ENCODE data around the gene ELP6.
"Not testable (repeated sequence)": the region's sequence is repeated elsewhere in the genome, so short reads cannot be mapped to it uniquely, and the experiment has no call there.

ELP6 gene

GRCh38 chr3:47480267-47480666, 33.2 kb downstream of the ELP6 start:
- not testable (repeated sequence) for H3K14ac ChIP-seq (ENCODE audit: low read length in 2 of 2); DNase-seq; H3K4me3 ChIP-seq (ENCODE audit: insufficient read depth in 1 of 2, low read depth in 1 of 2, low read length in 2 of 2); H2AFZ ChIP-seq (ENCODE audit: low read depth, low read length); H4K8ac ChIP-seq (ENCODE audit: low read length); H3K27ac ChIP-seq (ENCODE audit: low read length, poor library complexity, severe bottlenecking); H3K27me3 ChIP-seq (ENCODE audit: control insufficient read depth in 1 of 2, insufficient read depth in 1 of 2, low read length in 2 of 2); H3K36me3 ChIP-seq (ENCODE audit: control insufficient read depth in 1 of 2, insufficient read depth in 2 of 2, low read depth in 1 of 2, low read length in 2 of 2); H2BK5ac ChIP-seq (ENCODE audit: low read depth, low read length, poor library complexity, severe bottlenecking); H2BK12ac ChIP-seq (ENCODE audit: low read length in 2 of 2); H3K79me1 ChIP-seq (replicated peaks; ENCODE audit: low read length, poor library complexity, severe bottlenecking); H3K23ac ChIP-seq (ENCODE audit: low read length in 2 of 2); H3K9ac ChIP-seq (ENCODE audit: low read length); H3K9me3 ChIP-seq (ENCODE audit: control insufficient read depth, low read length); H3K4me1 ChIP-seq (ENCODE audit: control insufficient read depth, insufficient read depth, low read depth, low read length); H2AK5ac ChIP-seq (ENCODE audit: low read length, severe bottlenecking); H4K91ac ChIP-seq (ENCODE audit: low read length); H2BK15ac ChIP-seq (ENCODE audit: low read depth, poor library complexity, severe bottlenecking); H3K18ac ChIP-seq (ENCODE audit: low read depth in 1 of 2, low read length in 2 of 2); H3K4ac ChIP-seq (ENCODE audit: low read depth in 1 of 2, low read length in 2 of 2); H2BK120ac ChIP-seq (ENCODE audit: low read depth, low read length); H3K4me2 ChIP-seq (ENCODE audit: low read length, poor library complexity, severe bottlenecking)
- 97% methylated on average over 6 of the region's 6 CpGs for WGBS

- Histone ChIP-seq H2BK5ac (ENCODE audit: low read depth, low read length, poor library complexity, severe bottlenecking) (no peak overlapping the region), H4K91ac (ENCODE audit: low read length) (no peak overlapping the region), H3K9me3 (ENCODE audit: control insufficient read depth, low read length) (no peaks in the 10 kb centered on the region), H2AK5ac (ENCODE audit: low read length, severe bottlenecking) (no peak overlapping the region), H3K18ac (ENCODE audit: low read depth in 1 of 2, low read length in 2 of 2) (no peak overlapping the region), H3K23ac (ENCODE audit: low read length in 2 of 2) (no peak overlapping the region), H3K4me2 (ENCODE audit: low read length, poor library complexity, severe bottlenecking) (no peak overlapping the region), H2BK120ac (ENCODE audit: low read depth, low read length) (no peak overlapping the region), H3K27ac (ENCODE audit: low read length, poor library complexity, severe bottlenecking) (no peak overlapping the region), H2BK12ac (ENCODE audit: low read length in 2 of 2) (no peak overlapping the region), H3K79me1 (replicated peaks; ENCODE audit: low read length, poor library complexity, severe bottlenecking) (peaks cover 5% of the 10 kb centered on the region), H2BK15ac (ENCODE audit: low read depth, poor library complexity, severe bottlenecking) (no peak overlapping the region), H3K4ac (ENCODE audit: low read depth in 1 of 2, low read length in 2 of 2) (no peak overlapping the region), H3K9ac (ENCODE audit: low read length) (no peak overlapping the region), H3K4me1 (ENCODE audit: control insufficient read depth, insufficient read depth, low read depth, low read length) (peaks cover 5% of the 10 kb centered on the region), H3K27me3 (ENCODE audit: control insufficient read depth in 1 of 2, insufficient read depth in 1 of 2, low read length in 2 of 2) (no peaks in the 10 kb centered on the region), H3K36me3 (ENCODE audit: control insufficient read depth in 1 of 2, insufficient read depth in 2 of 2, low read depth in 1 of 2, low read length in 2 of 2) (peaks cover 0 to 2% of the 10 kb centered on the region in 2 experiments), H3K14ac (ENCODE audit: low read length in 2 of 2) (no peak overlapping the region), H4K8ac (ENCODE audit: low read length) (no peak overlapping the region), H3K4me3 (ENCODE audit: insufficient read depth in 1 of 2, low read depth in 1 of 2, low read length in 2 of 2) (no peak overlapping the region), H2AFZ (ENCODE audit: low read depth, low read length) (no peak overlapping the region)
- DNase-seq, result no peak
- 100% methylated on average over 1 of the region's 2 CpGs for WGBS
These were observed 33.7 kb downstream of the ELP6 start for GRCh38 chr3:47479826-47480160.

GRCh38 chr3:47478022-47478421, 35.5 kb downstream of the ELP6 start:
- Histone ChIP-seq H2AFZ (ENCODE audit: low read depth, low read length) (no peak overlapping the region), H2BK12ac (ENCODE audit: low read length in 2 of 2) (no peak overlapping the region), H3K18ac (ENCODE audit: low read depth in 1 of 2, low read length in 2 of 2) (no peak overlapping the region), H4K8ac (ENCODE audit: low read length) (no peak overlapping the region), H2BK5ac (ENCODE audit: low read depth, low read length, poor library complexity, severe bottlenecking) (no peak overlapping the region), H3K36me3 (ENCODE audit: control insufficient read depth in 1 of 2, insufficient read depth in 2 of 2, low read depth in 1 of 2, low read length in 2 of 2) (peaks cover 0 to 2% of the 10 kb centered on the region in 2 experiments), H3K27me3 (ENCODE audit: control insufficient read depth in 1 of 2, insufficient read depth in 1 of 2, low read length in 2 of 2) (no peaks in the 10 kb centered on the region), H3K14ac (ENCODE audit: low read length in 2 of 2) (no peak overlapping the region), H2BK15ac (ENCODE audit: low read depth, poor library complexity, severe bottlenecking) (no peak overlapping the region), H3K23ac (ENCODE audit: low read length in 2 of 2) (no peak overlapping the region), H3K4ac (ENCODE audit: low read depth in 1 of 2, low read length in 2 of 2) (no peak overlapping the region), H2AK5ac (ENCODE audit: low read length, severe bottlenecking) (no peak overlapping the region), H2BK120ac (ENCODE audit: low read depth, low read length) (no peak overlapping the region), H3K4me2 (ENCODE audit: low read length, poor library complexity, severe bottlenecking) (no peak overlapping the region), H3K79me1 (replicated peaks; ENCODE audit: low read length, poor library complexity, severe bottlenecking) (peaks cover 5% of the 10 kb centered on the region), H4K91ac (ENCODE audit: low read length) (no peak overlapping the region), H3K9ac (ENCODE audit: low read length) (no peak overlapping the region), H3K4me3 (ENCODE audit: insufficient read depth in 1 of 2, low read depth in 1 of 2, low read length in 2 of 2) (no peak overlapping the region), H3K4me1 (ENCODE audit: control insufficient read depth, insufficient read depth, low read depth, low read length) (peaks cover 9% of the 10 kb centered on the region), H3K9me3 (ENCODE audit: control insufficient read depth, low read length) (no peaks in the 10 kb centered on the region), H3K27ac (ENCODE audit: low read length, poor library complexity, severe bottlenecking) (no peak overlapping the region)
- DNase-seq, result no peak

GRCh38 chr3:47476644-47477199, 36.8 kb downstream of the ELP6 start:
- Histone ChIP-seq H4K91ac (ENCODE audit: low read length) (no peak overlapping the region), H2BK120ac (ENCODE audit: low read depth, low read length) (no peak overlapping the region), H2AFZ (ENCODE audit: low read depth, low read length) (no peak overlapping the region), H3K27ac (ENCODE audit: low read length, poor library complexity, severe bottlenecking) (no peak overlapping the region), H3K14ac (ENCODE audit: low read length in 2 of 2) (peak overlapping the region in 1 of 2 experiments; percentile 71), H2BK5ac (ENCODE audit: low read depth, low read length, poor library complexity, severe bottlenecking) (no peak overlapping the region), H3K23ac (ENCODE audit: low read length in 2 of 2) (no peak overlapping the region), H3K4me1 (ENCODE audit: control insufficient read depth, insufficient read depth, low read depth, low read length) (peaks cover 9% of the 10 kb centered on the region), H2BK15ac (ENCODE audit: low read depth, poor library complexity, severe bottlenecking) (no peak overlapping the region), H3K4ac (ENCODE audit: low read depth in 1 of 2, low read length in 2 of 2) (peak overlapping the region; percentile 5 to 56), H3K27me3 (ENCODE audit: control insufficient read depth in 1 of 2, insufficient read depth in 1 of 2, low read length in 2 of 2) (no peaks in the 10 kb centered on the region), H3K18ac (ENCODE audit: low read depth in 1 of 2, low read length in 2 of 2) (no peak overlapping the region), H3K36me3 (ENCODE audit: control insufficient read depth in 1 of 2, insufficient read depth in 2 of 2, low read depth in 1 of 2, low read length in 2 of 2) (peaks cover 0 to 2% of the 10 kb centered on the region in 2 experiments), H3K9me3 (ENCODE audit: control insufficient read depth, low read length) (no peaks in the 10 kb centered on the region), H3K79me1 (replicated peaks; ENCODE audit: low read length, poor library complexity, severe bottlenecking) (peaks cover 7% of the 10 kb centered on the region), H3K4me3 (ENCODE audit: insufficient read depth in 1 of 2, low read depth in 1 of 2, low read length in 2 of 2) (peak overlapping the region in 1 of 2 experiments; percentile 96), H3K4me2 (ENCODE audit: low read length, poor library complexity, severe bottlenecking) (no peak overlapping the region), H4K8ac (ENCODE audit: low read length) (peak overlapping the region; percentile 10), H2BK12ac (ENCODE audit: low read length in 2 of 2) (no peak overlapping the region), H2AK5ac (ENCODE audit: low read length, severe bottlenecking) (peak overlapping the region; percentile 39), H3K9ac (ENCODE audit: low read length) (peak overlapping the region; percentile 96)
- 92% methylated on average over 11 of the region's 11 CpGs for WGBS
- DNase-seq, result no peak

Measured in mesenchymal stem cell (in vitro differentiated cells and primary cell).